Caco-2 (cell line): ENCODE measurements around the gene TSPAN6. TPM values are rescaled to one million over a fixed set of nuclear protein-coding genes. Genes with fewer than 3 reads are reported as not detected.

Experiments
- BruUV-seq: library from RNA; stranded (reverse); fragments of 400-500 nt; replicated peaks from 2 replicates; lab custom pipeline; 2021; lab: Mats Ljungman, UMichigan
- CTCF ChIA-PET: fragments of 300-600 bp; sonication (Branson Sonifier 250); formaldehyde crosslinking; loops from one replicate; lab custom pipeline; 2022; ENCODE audit warnings: antibody characterized with exemption; lab: Charles Lee
- POLR2A ChIA-PET: fragments of 300-600 bp; sonication (Branson Sonifier 250); formaldehyde crosslinking; loops from one replicate; lab custom pipeline; 2022; ENCODE audit warnings: antibody characterized with exemption; lab: Charles Lee
- DNase-seq, 2 experiments: peaks; one replicate each; pipeline versions ENCODE4 v3.0.0 to v3.0.0-alpha.2; 2020 to 2022
- H3K27me3 ChIP-seq: replicated peaks from 2 replicates; pipeline ENCODE4 v1.6.0; 2011; ENCODE audit warnings: low read length; ENCODE audit not compliant: control insufficient read depth, insufficient read depth
- H3K36me3 ChIP-seq: 2 replicates; pipeline ENCODE4 v1.5.1; 2011; ENCODE audit warnings: low read length; ENCODE audit not compliant: control insufficient read depth, insufficient read depth
- H3K4me1 ChIP-seq: fragments of 250-450 bp; sonication (Bioruptor Pico); 2 replicates; pipeline ENCODE4 v1.5.1; 2020; ENCODE audit warnings: mild to moderate bottlenecking
- H3K4me3 ChIP-seq: 2 replicates; pipeline ENCODE4 v1.5.1; 2011; ENCODE audit warnings: low read depth, mild to moderate bottlenecking, control low read depth, low read length
- H3K9me3 ChIP-seq: fragments of 250-450 bp; sonication (Bioruptor Pico); 2 replicates; pipeline ENCODE4 v1.5.1; 2020; ENCODE audit warnings: mild to moderate bottlenecking, moderate library complexity
- H3K27ac Mint-ChIP-seq: one replicate; pipeline ENCODE4 v1.8.0; 2022; ENCODE audit warnings: mixed read lengths; ENCODE audit not compliant: unreplicated experiment
- H3K27me3 Mint-ChIP-seq: one replicate; pipeline ENCODE4 v1.8.0; 2022; ENCODE audit warnings: mixed read lengths; ENCODE audit not compliant: insufficient read depth, unreplicated experiment
- H3K36me3 Mint-ChIP-seq: one replicate; pipeline ENCODE4 v1.8.0; 2022; ENCODE audit warnings: mild to moderate bottlenecking, mixed read lengths; ENCODE audit not compliant: insufficient read depth, unreplicated experiment
- H3K4me1 Mint-ChIP-seq: one replicate; pipeline ENCODE4 v1.8.0; 2022; ENCODE audit warnings: low read depth, mixed read lengths; ENCODE audit not compliant: unreplicated experiment
- H3K4me3 Mint-ChIP-seq: one replicate; pipeline ENCODE4 v1.8.0; 2022; ENCODE audit warnings: mild to moderate bottlenecking, moderate library complexity, mixed read lengths; ENCODE audit not compliant: unreplicated experiment
- H3K9me3 Mint-ChIP-seq: one replicate; pipeline ENCODE4 v1.8.0; 2022; ENCODE audit warnings: mixed read lengths; ENCODE audit not compliant: unreplicated experiment
- intact Hi-C: fragments of 100-400 bp; cut with micrococcal nuclease; formaldehyde crosslinking; loops from one replicate; pipeline ENCODE4 v1.10.0; 2022; ENCODE audit not compliant: unreplicated experiment
- total RNA-seq: library from RNA; stranded (reverse); gene quantifications from 2 replicates; pipeline ENCODE4 v1.2.3, GENCODE V29; 2022
- TF ChIP-seq, protein P1 (sequence below), 2 experiments: fragments of 200-600 bp in 1 of 2; IDR thresholded peaks; 1 replicate in 1 of 2; 2 replicates in 1 of 2; pipeline versions ENCODE4 v1.5.1 to v1.8.0; 2011 to 2022; ENCODE audit warnings: antibody characterized with exemption in 1 of 2, control low read depth in 1 of 2, inconsistent platforms in 1 of 2, low read depth in 1 of 2, low read length in 1 of 2, mild to moderate bottlenecking in 1 of 2, moderate library complexity in 1 of 2; ENCODE audit not compliant: insufficient read depth in 1 of 2, severe bottlenecking in 1 of 2, unreplicated experiment in 1 of 2

The TSPAN6 gene
- total RNA-seq, 1 experiment from 2014 or later: 137 TPM

DNA sequence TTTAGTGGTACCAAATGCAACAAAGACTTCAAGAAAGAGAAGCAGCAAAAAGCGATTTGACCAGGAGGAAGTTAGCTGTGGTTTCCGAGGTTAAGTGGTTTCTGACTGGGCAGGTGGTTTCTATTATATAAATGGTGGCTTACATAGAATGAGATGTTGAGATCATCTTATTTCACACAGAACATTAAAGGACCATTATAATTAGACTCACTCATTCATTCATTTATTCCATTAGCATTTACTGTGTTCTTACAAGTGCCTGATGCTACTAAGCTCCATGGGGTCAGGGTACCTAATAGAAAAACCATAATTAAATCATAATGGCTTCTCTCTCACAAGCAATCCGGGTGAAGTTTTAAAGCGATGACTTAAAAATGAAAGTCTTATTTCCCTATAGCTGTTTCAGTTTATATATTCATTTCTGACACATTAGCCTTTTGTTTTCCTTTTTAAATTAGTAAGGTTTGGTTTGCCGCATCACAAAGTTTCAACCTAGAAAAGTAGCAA, 10.6 kb downstream of the TSPAN6 start:
- H3K4me3 ChIP-seq: no peak overlapping the region
- TF ChIP-seq, protein P1, sequence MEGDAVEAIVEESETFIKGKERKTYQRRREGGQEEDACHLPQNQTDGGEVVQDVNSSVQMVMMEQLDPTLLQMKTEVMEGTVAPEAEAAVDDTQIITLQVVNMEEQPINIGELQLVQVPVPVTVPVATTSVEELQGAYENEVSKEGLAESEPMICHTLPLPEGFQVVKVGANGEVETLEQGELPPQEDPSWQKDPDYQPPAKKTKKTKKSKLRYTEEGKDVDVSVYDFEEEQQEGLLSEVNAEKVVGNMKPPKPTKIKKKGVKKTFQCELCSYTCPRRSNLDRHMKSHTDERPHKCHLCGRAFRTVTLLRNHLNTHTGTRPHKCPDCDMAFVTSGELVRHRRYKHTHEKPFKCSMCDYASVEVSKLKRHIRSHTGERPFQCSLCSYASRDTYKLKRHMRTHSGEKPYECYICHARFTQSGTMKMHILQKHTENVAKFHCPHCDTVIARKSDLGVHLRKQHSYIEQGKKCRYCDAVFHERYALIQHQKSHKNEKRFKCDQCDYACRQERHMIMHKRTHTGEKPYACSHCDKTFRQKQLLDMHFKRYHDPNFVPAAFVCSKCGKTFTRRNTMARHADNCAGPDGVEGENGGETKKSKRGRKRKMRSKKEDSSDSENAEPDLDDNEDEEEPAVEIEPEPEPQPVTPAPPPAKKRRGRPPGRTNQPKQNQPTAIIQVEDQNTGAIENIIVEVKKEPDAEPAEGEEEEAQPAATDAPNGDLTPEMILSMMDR (IDR thresholded peaks at IDR 0.05; ENCODE audit: insufficient read depth in 1 of 2, low read depth in 1 of 2, low read length in 1 of 2, severe bottlenecking in 1 of 2, unreplicated experiment in 1 of 2): no peak
- Mint-ChIP-seq H3K27ac (no peak overlapping the region), H3K9me3 (no peaks in the 10 kb centered on the region), H3K4me1 (no peaks in the 10 kb centered on the region), H3K27me3 (no peaks in the 10 kb centered on the region), H3K4me3 (no peak overlapping the region), H3K36me3 (peaks cover 28% of the 10 kb centered on the region)
- intact Hi-C loops: no loop called here
- H3K9me3 ChIP-seq: no peaks in the 10 kb centered on the region
- ChIA-PET CTCF (interaction anchor here (1.8 kb wide), 1 partner anchor 11 kb away, joined by 5 read pairs; no protein-coding TSS in a partner anchor), POLR2A (no interaction called here)
- H3K4me1 ChIP-seq: no peaks in the 10 kb centered on the region
- BruUV-seq: no TSS peak
- no peak for DNase-seq
- H3K36me3 ChIP-seq: no peaks in the 10 kb centered on the region
- H3K27me3 ChIP-seq: no peaks in the 10 kb centered on the region

- Mint-ChIP-seq H3K27me3 (no peaks in the 10 kb centered on the region), H3K4me3 (no peak overlapping the region), H3K27ac (no peak overlapping the region), H3K4me1 (no peaks in the 10 kb centered on the region), H3K36me3 (peaks cover 2% of the 10 kb centered on the region), H3K9me3 (no peaks in the 10 kb centered on the region)
- DNase-seq: no peak
- TF ChIP-seq, protein P1 (IDR thresholded peaks at IDR 0.05; ENCODE audit: insufficient read depth in 1 of 2, low read depth in 1 of 2, low read length in 1 of 2, severe bottlenecking in 1 of 2, unreplicated experiment in 1 of 2): no peak
- no peaks in the 10 kb centered on the region for H3K27me3 ChIP-seq
- BruUV-seq: no TSS peak
- CTCF ChIA-PET: no interaction called here
- POLR2A ChIA-PET: no interaction called here
- H3K4me1 ChIP-seq: no peaks in the 10 kb centered on the region
- H3K9me3 ChIP-seq: no peaks in the 10 kb centered on the region
- intact Hi-C loops: no loop called here
- H3K36me3 ChIP-seq: no peaks in the 10 kb centered on the region
- no peak overlapping the region for H3K4me3 ChIP-seq
These were observed 13.6 kb downstream of the TSPAN6 start for GRCh38 chrX:100623001-100623400.

DNA sequence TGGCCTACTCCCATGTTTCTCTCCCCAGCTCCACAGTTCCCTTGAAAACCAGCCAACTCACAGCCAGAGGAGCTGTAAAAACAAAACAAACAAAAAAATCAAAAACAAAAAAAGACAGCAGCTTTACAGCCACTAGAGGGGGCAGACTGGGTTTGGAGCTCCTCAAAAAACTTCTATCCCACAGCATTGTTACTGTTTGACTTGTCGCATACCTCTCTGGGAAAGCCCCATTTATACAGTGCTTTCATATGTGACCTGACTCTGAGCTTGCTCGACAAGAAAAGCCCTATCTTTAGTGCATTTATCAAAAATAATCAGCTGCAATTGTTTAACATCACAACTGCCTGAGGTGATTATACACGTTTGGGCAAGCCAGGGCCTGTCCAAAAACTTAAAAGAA, 21.6 kb downstream of the TSPAN6 start:
- H3K36me3 ChIP-seq: no peaks in the 10 kb centered on the region
- POLR2A ChIA-PET: interaction anchor here (0.6 to 1.1 kb wide), 2 partner anchors 21 to 34 kb away, joined by 4 to 13 read pairs; partner anchors contain the start of gene TSPAN6
- H3K9me3 Mint-ChIP-seq: peaks cover 9% of the 10 kb centered on the region

More for the DNA sequence above, 21.6 kb downstream of the TSPAN6 start:
- intact Hi-C loops: loop anchor here (1.0 kb wide), 2 partner anchors 21 to 34 kb away; partner anchors contain the start of gene TSPAN6
- CTCF ChIA-PET: interaction anchor here (0.5 to 1.5 kb wide), 11 partner anchors 12 to 167 kb away, joined by 3 to 17 read pairs (median 5); partner anchors contain the start of gene TSPAN6
- no peaks in the 10 kb centered on the region for H3K27me3 ChIP-seq
- no peak overlapping the region for H3K4me3 ChIP-seq
- H3K4me1 Mint-ChIP-seq: no peaks in the 10 kb centered on the region
- no peaks in the 10 kb centered on the region for H3K9me3 ChIP-seq
- no peaks in the 10 kb centered on the region for H3K36me3 Mint-ChIP-seq
- H3K4me1 ChIP-seq: 0 out of 2 replicates have a peak, but pooled peaks cover 7% of the 10 kb centered on the region
- H3K27me3 Mint-ChIP-seq: no peaks in the 10 kb centered on the region
- peak overlapping the region; percentile 64 for H3K27ac Mint-ChIP-seq
- DNase-seq: peak; percentile 38 to 55
- TF ChIP-seq, protein P1 (IDR thresholded peaks at IDR 0.05; ENCODE audit: insufficient read depth in 1 of 2, low read depth in 1 of 2, low read length in 1 of 2, severe bottlenecking in 1 of 2, unreplicated experiment in 1 of 2): peak; percentile 22 to 59
- H3K4me3 Mint-ChIP-seq: no peak overlapping the region
- no TSS peak for BruUV-seq
